ENCODE measurements around the gene CDK10. TPM values are rescaled to one million over a fixed set of nuclear protein-coding genes. Genes with fewer than 3 reads are reported as not detected.

CDK10 gene
- total RNA-seq, 1 experiment from 2014 or later = 52.6 TPM

DNA sequence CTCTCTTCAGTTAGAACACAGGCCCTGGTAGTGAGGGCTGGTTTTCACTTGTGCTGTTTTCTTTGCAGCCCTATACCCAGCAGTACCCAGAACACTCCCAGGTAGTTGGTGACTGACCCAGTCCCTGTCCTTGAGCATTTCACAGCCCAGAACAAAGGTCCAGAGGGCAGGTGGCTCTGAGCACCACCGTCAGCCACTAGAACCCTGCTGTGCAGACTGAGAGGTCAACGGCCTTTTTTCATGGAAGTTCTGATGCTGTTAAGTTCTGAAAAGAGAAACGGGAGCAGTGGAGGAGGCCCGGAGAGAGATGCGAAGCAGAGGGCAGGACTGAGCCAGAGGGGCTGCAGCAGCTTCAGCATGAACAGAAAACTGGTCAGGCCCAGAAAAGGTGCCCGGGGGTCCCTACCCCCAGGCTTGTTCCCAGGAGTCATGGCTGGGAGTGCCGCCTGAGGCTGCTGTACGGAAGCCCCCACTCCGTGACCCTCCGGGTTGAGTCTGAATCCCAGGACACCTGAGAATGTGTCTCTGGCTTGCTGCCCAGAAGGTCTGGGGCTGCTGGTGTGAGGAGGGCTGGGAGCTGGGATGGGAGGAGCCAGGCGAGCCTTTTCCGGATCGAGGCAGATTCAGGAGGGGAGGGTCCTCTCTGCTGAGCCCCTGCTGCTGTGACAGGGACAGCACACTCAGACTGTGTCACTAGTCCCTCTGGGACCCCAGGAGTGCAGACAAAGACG is 43.5 kb downstream of the CDK10 start:
- no peak for DNase-seq (ENCODE audit: low read depth, low spot score)
- BruUV-seq (replicated peaks) = no TSS peak
- POLR2A ChIA-PET = no interaction called here
- no peak for ATAC-seq
- in situ Hi-C loops (cut with HindIII; ENCODE audit: low pct_unique_long_range_greater_than_20kb, low sequenced_read_pairs) = no loop called here
- no peaks in the 10 kb centered on the region for H3K9me3 ChIP-seq (ENCODE audit: control insufficient read depth, insufficient read depth, low read depth, low read length)
- no peaks in the 10 kb centered on the region for H3K4me1 ChIP-seq (ENCODE audit: control insufficient read depth, insufficient read depth, low read length)
- TF ChIP-seq, protein P1, sequence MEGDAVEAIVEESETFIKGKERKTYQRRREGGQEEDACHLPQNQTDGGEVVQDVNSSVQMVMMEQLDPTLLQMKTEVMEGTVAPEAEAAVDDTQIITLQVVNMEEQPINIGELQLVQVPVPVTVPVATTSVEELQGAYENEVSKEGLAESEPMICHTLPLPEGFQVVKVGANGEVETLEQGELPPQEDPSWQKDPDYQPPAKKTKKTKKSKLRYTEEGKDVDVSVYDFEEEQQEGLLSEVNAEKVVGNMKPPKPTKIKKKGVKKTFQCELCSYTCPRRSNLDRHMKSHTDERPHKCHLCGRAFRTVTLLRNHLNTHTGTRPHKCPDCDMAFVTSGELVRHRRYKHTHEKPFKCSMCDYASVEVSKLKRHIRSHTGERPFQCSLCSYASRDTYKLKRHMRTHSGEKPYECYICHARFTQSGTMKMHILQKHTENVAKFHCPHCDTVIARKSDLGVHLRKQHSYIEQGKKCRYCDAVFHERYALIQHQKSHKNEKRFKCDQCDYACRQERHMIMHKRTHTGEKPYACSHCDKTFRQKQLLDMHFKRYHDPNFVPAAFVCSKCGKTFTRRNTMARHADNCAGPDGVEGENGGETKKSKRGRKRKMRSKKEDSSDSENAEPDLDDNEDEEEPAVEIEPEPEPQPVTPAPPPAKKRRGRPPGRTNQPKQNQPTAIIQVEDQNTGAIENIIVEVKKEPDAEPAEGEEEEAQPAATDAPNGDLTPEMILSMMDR (IDR thresholded peaks at IDR 0.05) = no peak
- TF ChIP-seq, protein P2, sequence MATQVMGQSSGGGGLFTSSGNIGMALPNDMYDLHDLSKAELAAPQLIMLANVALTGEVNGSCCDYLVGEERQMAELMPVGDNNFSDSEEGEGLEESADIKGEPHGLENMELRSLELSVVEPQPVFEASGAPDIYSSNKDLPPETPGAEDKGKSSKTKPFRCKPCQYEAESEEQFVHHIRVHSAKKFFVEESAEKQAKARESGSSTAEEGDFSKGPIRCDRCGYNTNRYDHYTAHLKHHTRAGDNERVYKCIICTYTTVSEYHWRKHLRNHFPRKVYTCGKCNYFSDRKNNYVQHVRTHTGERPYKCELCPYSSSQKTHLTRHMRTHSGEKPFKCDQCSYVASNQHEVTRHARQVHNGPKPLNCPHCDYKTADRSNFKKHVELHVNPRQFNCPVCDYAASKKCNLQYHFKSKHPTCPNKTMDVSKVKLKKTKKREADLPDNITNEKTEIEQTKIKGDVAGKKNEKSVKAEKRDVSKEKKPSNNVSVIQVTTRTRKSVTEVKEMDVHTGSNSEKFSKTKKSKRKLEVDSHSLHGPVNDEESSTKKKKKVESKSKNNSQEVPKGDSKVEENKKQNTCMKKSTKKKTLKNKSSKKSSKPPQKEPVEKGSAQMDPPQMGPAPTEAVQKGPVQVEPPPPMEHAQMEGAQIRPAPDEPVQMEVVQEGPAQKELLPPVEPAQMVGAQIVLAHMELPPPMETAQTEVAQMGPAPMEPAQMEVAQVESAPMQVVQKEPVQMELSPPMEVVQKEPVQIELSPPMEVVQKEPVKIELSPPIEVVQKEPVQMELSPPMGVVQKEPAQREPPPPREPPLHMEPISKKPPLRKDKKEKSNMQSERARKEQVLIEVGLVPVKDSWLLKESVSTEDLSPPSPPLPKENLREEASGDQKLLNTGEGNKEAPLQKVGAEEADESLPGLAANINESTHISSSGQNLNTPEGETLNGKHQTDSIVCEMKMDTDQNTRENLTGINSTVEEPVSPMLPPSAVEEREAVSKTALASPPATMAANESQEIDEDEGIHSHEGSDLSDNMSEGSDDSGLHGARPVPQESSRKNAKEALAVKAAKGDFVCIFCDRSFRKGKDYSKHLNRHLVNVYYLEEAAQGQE (IDR thresholded peaks at IDR 0.05; ENCODE audit: insufficient read depth in 1 of 2, low read depth in 2 of 2, low read length in 1 of 2) = no peak
- TF ChIP-seq POLR2AphosphoS5 (IDR thresholded peaks at IDR 0.05; ENCODE audit: low read depth, low read length) (no peak), TCF7L2 (IDR thresholded peaks at IDR 0.05; ENCODE audit: low read depth, low read length) (no peak), SIN3A (IDR thresholded peaks at IDR 0.05; ENCODE audit: borderline replicate concordance, insufficient read depth, low read depth, low read length) (no peak)
- H3K4me3 ChIP-seq (ENCODE audit: low read depth in 2 of 2, low read length in 2 of 2) = no peak overlapping the region
- H3K36me3 ChIP-seq (ENCODE audit: control insufficient read depth, insufficient read depth, low read length) = peaks cover 3% of the 10 kb centered on the region; the same call in 1 of the 2 replicates
- CTCF ChIA-PET = no interaction called here
- H3K27ac ChIP-seq (ENCODE audit: low read length) = no peak overlapping the region
- no peaks in the 10 kb centered on the region for H3K27me3 ChIP-seq (ENCODE audit: control insufficient read depth, insufficient read depth, low read length)
- intact Hi-C loops (cut with micrococcal nuclease; ENCODE audit: unreplicated experiment) = no loop called here

DNA sequence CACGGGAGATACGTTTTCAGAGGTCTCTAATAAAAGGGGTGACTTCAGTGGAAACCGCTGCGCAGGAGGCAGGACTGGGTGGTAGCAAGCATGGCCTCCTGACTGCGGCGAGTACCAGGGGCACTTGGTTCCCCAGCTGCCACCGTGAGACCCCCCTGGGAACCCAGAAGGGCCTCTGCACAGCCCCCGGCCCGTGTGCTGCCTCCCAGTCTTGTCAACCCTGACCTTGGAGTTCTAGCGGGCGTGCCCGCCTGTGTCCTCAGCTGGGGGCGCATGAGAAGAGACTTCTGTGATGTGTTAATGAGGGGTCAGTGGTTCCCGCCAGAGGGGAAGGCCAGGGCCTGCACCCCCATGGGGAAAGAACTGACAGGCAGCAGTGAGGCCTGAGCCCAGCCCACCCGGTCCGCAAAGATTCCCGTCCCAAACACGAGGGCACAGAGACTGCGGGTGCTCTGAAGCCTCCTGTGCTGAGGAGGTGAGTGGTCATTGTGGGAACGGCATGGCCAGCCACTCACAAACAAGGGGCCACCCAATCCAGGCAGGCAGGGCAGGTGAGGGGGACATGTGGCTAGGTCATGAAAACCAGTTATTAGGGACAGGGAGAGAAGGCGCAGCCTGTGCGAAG is 44.2 kb downstream of the CDK10 start:
- Histone ChIP-seq H3K27me3 (ENCODE audit: control insufficient read depth, insufficient read depth, low read length) (no peaks in the 10 kb centered on the region), H3K36me3 (ENCODE audit: control insufficient read depth, insufficient read depth, low read length) (peaks cover 3% of the 10 kb centered on the region; the same call in 1 of the 2 replicates), H3K27ac (ENCODE audit: low read length) (no peak overlapping the region), H3K4me1 (ENCODE audit: control insufficient read depth, insufficient read depth, low read length) (no peaks in the 10 kb centered on the region), H3K4me3 (ENCODE audit: low read depth in 2 of 2, low read length in 2 of 2) (no peak overlapping the region), H3K9me3 (ENCODE audit: control insufficient read depth, insufficient read depth, low read depth, low read length) (no peaks in the 10 kb centered on the region)
- TF ChIP-seq SIN3A (IDR thresholded peaks at IDR 0.05; ENCODE audit: borderline replicate concordance, insufficient read depth, low read depth, low read length) (no peak), POLR2AphosphoS5 (IDR thresholded peaks at IDR 0.05; ENCODE audit: low read depth, low read length) (no peak)
- TF ChIP-seq, protein P2 (IDR thresholded peaks at IDR 0.05; ENCODE audit: insufficient read depth in 1 of 2, low read depth in 2 of 2, low read length in 1 of 2) = no peak
- ATAC-seq = no peak
- CTCF ChIA-PET = no interaction called here
- intact Hi-C loops (cut with micrococcal nuclease; ENCODE audit: unreplicated experiment) = no loop called here
- in situ Hi-C loops (cut with HindIII; ENCODE audit: low pct_unique_long_range_greater_than_20kb, low sequenced_read_pairs) = no loop called here
- DNase-seq (ENCODE audit: low read depth, low spot score) = no peak
- POLR2A ChIA-PET = no interaction called here
- no TSS peak for BruUV-seq (replicated peaks)
